Measurements from ENCODE around the gene ARSG. TPM values are rescaled to one million over a fixed set of nuclear protein-coding genes. Genes with fewer than 3 reads are reported as not detected.
"Not testable (repeated sequence)": the region's sequence is repeated elsewhere in the genome, so short reads cannot be mapped to it uniquely, and the experiment has no call there.

The ARSG gene
- total RNA-seq, 1 donor from 2014 or later = 19.6 TPM

- CTCF ChIA-PET = no interaction called here
- Mint-ChIP-seq H3K4me1 (no peaks in the 10 kb centered on the region), H3K27me3 (no peaks in the 10 kb centered on the region), H3K36me3 (ENCODE audit: low read depth) (peaks cover 2% of the 10 kb centered on the region), H3K27ac (no peak overlapping the region), H3K4me3 (no peak overlapping the region), H3K9me3 (no peaks in the 10 kb centered on the region)
- intact Hi-C loops (cut with micrococcal nuclease) = no loop called here
- POLR2A ChIA-PET = no interaction called here
- ATAC-seq (ENCODE audit: low read depth) (no peak), DNase-seq (no peak)
- no peak for TF ChIP-seq CTCF (IDR thresholded peaks at IDR 0.05)
Measured at GRCh38 chr17:68368387-68368786, 77.1 kb downstream of the ARSG start.

- Mint-ChIP-seq H3K9me3 (no peaks in the 10 kb centered on the region), H3K36me3 (ENCODE audit: low read depth) (peaks cover 2% of the 10 kb centered on the region), H3K27me3 (no peaks in the 10 kb centered on the region), H3K4me3 (no peak overlapping the region), H3K4me1 (no peaks in the 10 kb centered on the region), H3K27ac (no peak overlapping the region)
- intact Hi-C loops (cut with micrococcal nuclease) = no loop called here
- no peak for TF ChIP-seq CTCF (IDR thresholded peaks at IDR 0.05)
- POLR2A ChIA-PET = no interaction called here
- DNase-seq = no peak
- no peak for ATAC-seq (ENCODE audit: low read depth)
- CTCF ChIA-PET = no interaction called here
Measured at GRCh38 chr17:68375566-68375965, 84.3 kb downstream of the ARSG start.

GRCh38 chr17:68376178-68376577 is 84.9 kb downstream of the ARSG start:
- H3K27ac Mint-ChIP-seq; H3K36me3 Mint-ChIP-seq (ENCODE audit: low read depth); intact Hi-C loops (cut with micrococcal nuclease); ATAC-seq (ENCODE audit: low read depth); H3K4me1 Mint-ChIP-seq; DNase-seq; POLR2A ChIA-PET; CTCF ChIA-PET; H3K27me3 Mint-ChIP-seq; H3K9me3 Mint-ChIP-seq; H3K4me3 Mint-ChIP-seq: not testable (repeated sequence)

- peaks cover 3% of the 10 kb centered on the region for H3K27me3 Mint-ChIP-seq
- no peaks in the 10 kb centered on the region for H3K36me3 Mint-ChIP-seq (ENCODE audit: low read depth)
- intact Hi-C loops (cut with micrococcal nuclease) = no loop called here
- H3K9me3 Mint-ChIP-seq = no peaks in the 10 kb centered on the region
- H3K4me3 Mint-ChIP-seq = no peak overlapping the region
- POLR2A ChIA-PET = no interaction called here
- CTCF ChIA-PET = no interaction called here
- no peak for ATAC-seq (ENCODE audit: low read depth)
- H3K27ac Mint-ChIP-seq = no peak overlapping the region
- TF ChIP-seq CTCF (IDR thresholded peaks at IDR 0.05) = no peak
- no peak for DNase-seq
- no peaks in the 10 kb centered on the region for H3K4me1 Mint-ChIP-seq
Measured at GRCh38 chr17:68377771-68378267, 86.5 kb downstream of the ARSG start.

GRCh38 chr17:68378268-68379176 is 87.2 kb downstream of the ARSG start:
- Mint-ChIP-seq H3K4me3 (no peak overlapping the region), H3K27me3 (peaks cover 3% of the 10 kb centered on the region), H3K4me1 (no peaks in the 10 kb centered on the region), H3K36me3 (ENCODE audit: low read depth) (no peaks in the 10 kb centered on the region), H3K27ac (no peak overlapping the region), H3K9me3 (no peaks in the 10 kb centered on the region)
- ATAC-seq (ENCODE audit: low read depth) (no peak), DNase-seq (no peak)
- TF ChIP-seq CTCF (IDR thresholded peaks at IDR 0.05) = no peak
- CTCF ChIA-PET = no interaction called here
- POLR2A ChIA-PET = no interaction called here
- intact Hi-C loops (cut with micrococcal nuclease) = no loop called here
